Skeletal muscle cell (primary cell): ENCODE data around the gene TTC17.
A peak's percentile ranks its signal among the peaks of the same experiment; 100 is the strongest.
"Not testable (repeated sequence)": the region's sequence is repeated elsewhere in the genome, so short reads cannot be mapped to it uniquely, and the experiment has no call there.

Source experiments
- DNase-seq: peaks from one replicate; pipeline ENCODE4 v3.0.0-alpha.2; 2010; ENCODE audit warnings: low read depth
- H3K4me3 ChIP-seq: 2 replicates; pipeline ENCODE4 v1.5.1; 2011; ENCODE audit warnings: low read depth, mild to moderate bottlenecking, control low read depth, low read length, moderate library complexity

The TTC17 gene

DNA sequence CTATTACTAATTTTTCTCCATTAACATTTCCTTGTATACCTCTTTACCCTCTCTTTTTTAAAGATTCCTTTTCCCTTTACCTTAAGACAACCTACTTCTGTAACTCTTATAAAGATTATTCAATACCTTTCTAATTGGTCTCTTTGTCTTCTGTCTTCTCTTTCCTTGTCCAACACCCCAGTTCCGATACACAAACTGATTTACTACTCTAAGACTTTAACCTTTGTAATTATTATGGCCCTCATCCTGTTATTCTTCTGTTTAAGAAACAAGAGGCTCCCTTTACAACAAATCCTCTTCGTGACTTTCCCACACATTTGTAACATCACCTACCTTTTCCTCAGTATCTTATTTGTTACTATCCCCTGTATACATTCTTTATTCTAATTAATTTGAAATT is 81.8 kb downstream of the TTC17 start:
- no peak for DNase-seq
- no peak overlapping the region for H3K4me3 ChIP-seq

DNA sequence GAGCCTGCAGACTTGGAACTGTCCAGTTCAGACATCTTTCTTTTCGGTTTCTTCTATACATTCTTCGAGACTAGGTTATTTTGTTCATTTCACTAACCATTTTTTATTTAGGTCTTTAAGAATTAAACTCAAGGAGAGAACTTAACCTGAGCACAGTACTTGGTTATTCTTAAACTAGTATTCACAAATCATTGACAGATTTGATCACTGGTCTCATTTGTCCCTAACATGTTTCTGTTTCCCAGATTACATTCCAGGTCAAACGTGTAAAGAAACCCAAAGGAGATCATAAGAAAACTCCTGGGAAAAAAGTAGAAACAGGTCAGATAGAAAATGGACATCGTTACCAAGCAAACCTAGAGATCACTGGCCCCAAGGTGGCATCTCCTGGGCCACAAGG is 85.1 kb downstream of the TTC17 start:
- no peak for DNase-seq
- no peak overlapping the region for H3K4me3 ChIP-seq

DNA sequence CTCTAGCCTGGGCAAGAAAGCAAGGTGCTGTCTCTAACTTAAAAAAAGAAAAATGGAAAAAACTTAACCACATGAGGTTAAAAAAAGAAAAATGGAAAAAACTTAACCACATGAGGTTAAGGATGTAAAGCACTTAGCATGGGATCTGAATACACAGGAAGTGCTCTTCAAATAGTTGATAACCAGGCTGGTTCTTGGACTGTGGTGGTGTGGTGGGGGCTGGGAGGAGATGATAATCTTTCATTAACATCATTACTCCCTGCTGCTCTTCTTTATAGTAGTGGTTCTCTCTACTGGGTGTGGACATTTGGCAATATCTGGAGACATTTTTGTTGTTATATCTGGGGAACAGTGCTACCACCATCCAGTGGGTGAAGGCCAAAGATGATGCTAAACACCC is 88.4 kb downstream of the TTC17 start:
- no peak for DNase-seq

DNA sequence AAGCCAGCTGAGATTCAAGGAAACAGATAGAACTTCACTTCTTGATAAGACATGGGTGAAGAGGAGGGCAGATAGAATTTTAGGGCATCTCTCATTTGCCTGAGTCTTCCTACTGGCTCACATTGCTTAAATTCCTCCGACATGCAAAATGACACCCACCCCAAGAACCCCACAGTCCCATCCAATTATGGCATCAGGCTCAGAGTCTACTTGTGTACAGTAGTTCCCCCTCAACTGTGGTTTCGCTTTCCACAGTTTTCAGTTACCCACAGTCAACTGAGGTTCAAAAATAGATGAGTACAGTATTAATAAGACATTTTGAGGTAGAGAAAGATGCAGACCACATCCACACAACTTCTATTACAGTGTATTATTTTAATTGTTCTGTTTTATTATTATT is 99.8 kb downstream of the TTC17 start:
- no peak overlapping the region for H3K4me3 ChIP-seq
- DNase-seq: no peak

More for the DNA sequence above, 88.4 kb downstream of the TTC17 start:
- H3K4me3 ChIP-seq: no peak overlapping the region

- no peak overlapping the region for H3K4me3 ChIP-seq
- DNase-seq: no peak
Observed at GRCh38 chr11:43459246-43459645, 100.5 kb downstream of the TTC17 start.

GRCh38 chr11:43462359-43462758 is 103.6 kb downstream of the TTC17 start:
- no peak overlapping the region for H3K4me3 ChIP-seq
- DNase-seq: no peak

- no peak overlapping the region for H3K4me3 ChIP-seq
- DNase-seq: no peak
Observed at GRCh38 chr11:43467958-43468357, 109.2 kb downstream of the TTC17 start.

DNA sequence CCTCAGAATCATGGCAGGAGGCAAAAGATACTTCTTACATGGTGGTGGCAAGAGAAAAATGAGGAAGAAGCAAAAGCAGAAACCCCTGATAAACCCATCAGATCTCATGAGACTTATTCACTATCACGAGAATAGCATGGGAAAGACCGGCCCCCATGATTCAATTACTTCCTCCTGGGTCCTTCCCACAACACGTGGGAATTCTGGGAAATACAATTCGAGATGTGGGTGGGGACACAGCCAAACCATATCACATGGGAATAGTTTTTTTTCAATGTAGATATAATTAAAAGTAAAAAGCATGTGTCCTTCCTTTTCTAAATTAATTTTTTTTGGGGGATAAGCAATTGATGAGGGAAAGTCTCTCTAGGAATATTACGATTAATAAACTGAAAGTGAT is 118.8 kb downstream of the TTC17 start:
- DNase-seq, H3K4me3 ChIP-seq: not testable (repeated sequence)

- DNase-seq: no peak
- no peak overlapping the region for H3K4me3 ChIP-seq
Observed at GRCh38 chr11:43486141-43486540, 127.4 kb downstream of the TTC17 start.

GRCh38 chr11:43489869-43490465 is 131.2 kb downstream of the TTC17 start:
- no peak for DNase-seq
- no peak overlapping the region for H3K4me3 ChIP-seq

GRCh38 chr11:43492701-43493100 is 134.0 kb downstream of the TTC17 start:
- no peak for DNase-seq
- no peak overlapping the region for H3K4me3 ChIP-seq

DNA sequence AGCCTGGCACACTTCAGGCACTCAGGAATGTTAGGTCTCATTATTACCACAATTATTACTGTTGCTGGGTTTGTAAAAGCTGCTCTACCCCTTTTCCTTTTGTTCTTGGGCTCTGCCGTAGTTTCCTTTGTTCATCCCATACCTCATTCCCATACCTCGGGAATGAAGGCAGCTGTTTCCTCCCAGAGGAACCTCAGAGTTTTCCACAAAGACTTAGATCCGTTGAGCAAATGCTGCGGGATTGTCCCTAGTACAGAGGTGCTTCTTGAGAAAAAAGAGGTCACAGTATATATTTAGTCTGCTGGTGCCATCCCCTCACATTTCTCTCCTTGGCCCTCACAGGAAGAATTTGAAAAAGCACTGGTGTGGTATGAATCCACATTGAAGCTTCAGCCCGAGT is 134.7 kb downstream of the TTC17 start:
- no peak overlapping the region for H3K4me3 ChIP-seq
- no peak for DNase-seq

GRCh38 chr11:43497144-43497543 is 138.4 kb downstream of the TTC17 start:
- H3K4me3 ChIP-seq: no peak overlapping the region
- DNase-seq: no peak

DNA sequence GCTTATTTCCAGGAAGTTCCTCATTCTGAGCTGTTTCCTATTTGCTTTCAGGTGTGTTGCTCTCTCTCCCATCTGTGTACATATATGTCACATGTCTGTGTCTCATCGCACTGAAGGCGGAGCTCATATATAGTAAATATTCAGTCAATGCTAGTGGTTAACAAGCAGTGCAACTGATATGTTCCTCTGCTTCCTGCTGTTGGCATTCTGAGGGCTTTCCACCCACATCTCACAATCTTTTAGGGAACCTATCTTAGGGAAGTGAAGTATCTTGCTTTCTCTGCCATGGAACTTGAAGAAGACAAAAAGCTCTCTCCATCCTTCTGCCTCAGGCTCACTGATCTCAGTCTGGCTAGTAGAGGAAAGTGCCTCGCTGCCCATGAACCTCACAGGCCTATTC is 139.8 kb downstream of the TTC17 start:
- DNase-seq: no peak
- no peak overlapping the region for H3K4me3 ChIP-seq

DNA sequence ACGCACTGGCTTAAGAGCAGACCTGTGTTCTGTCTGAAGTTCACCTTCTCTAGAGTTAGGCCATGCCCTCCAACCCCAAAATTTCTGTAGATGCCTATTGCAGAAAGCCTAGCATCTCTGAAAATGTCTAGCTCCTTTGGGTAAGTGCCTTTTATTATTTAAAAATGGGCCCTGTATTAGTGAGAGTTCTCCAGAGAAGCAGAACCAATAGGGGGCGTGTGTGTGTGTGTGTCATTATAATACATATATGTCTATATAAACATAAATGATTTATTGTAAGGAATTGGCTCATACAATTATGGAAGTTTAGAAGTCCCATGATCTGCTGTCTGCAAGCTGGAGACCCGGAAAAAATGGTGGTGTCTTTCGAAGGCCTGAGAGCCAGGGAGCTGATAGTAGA is 144.7 kb downstream of the TTC17 start:
- no peak for DNase-seq
- H3K4me3 ChIP-seq: no peak overlapping the region

GRCh38 chr11:43504316-43504950 is 145.7 kb downstream of the TTC17 start:
- no peak overlapping the region for H3K4me3 ChIP-seq
- no peak for DNase-seq

DNA sequence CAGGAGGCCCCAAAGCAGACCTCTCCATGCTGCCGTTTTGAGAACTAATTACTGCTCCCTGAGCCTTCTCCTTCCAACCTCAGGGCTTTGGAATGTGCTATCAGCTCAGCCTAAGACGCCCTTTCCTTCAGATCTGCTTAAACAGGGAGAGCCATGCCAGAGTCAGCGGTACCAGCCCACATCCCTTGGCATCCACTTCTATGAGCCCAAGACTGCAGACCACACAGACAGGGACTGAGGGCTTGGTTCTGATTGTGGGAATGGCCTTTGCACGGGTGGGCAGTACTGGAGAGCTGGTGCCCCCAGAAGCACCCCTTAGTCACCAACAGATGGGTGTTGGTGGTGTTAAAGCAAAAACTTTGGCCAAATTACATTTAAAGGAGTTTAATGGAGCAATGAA is 146.5 kb downstream of the TTC17 start:
- DNase-seq: no peak
- H3K4me3 ChIP-seq: no peak overlapping the region

- no peak overlapping the region for H3K4me3 ChIP-seq
- no peak for DNase-seq
Observed at GRCh38 chr11:43507171-43507570, 148.5 kb downstream of the TTC17 start.

DNA sequence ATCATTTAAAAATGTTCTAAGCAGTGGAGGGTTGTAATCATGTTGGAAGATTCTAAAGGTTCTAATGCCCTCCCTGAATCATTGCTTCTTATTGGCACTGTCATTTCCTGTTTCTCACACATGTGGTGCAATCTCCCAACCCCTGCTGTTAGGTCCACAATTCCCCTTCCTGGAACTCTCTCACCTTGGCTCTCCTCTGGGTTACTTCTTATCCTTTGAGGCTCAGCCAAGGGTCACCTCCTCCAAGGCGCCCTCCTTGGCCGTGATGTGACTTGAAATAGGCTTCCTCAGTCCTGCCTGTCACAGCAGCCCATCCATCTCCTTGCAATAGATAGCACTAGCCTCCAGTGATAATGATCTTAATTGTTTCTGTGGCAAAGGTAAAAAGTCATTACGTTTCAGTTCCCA is 149.8 kb downstream of the TTC17 start:
- no peak overlapping the region for H3K4me3 ChIP-seq
- peak; percentile 69 for DNase-seq

DNA sequence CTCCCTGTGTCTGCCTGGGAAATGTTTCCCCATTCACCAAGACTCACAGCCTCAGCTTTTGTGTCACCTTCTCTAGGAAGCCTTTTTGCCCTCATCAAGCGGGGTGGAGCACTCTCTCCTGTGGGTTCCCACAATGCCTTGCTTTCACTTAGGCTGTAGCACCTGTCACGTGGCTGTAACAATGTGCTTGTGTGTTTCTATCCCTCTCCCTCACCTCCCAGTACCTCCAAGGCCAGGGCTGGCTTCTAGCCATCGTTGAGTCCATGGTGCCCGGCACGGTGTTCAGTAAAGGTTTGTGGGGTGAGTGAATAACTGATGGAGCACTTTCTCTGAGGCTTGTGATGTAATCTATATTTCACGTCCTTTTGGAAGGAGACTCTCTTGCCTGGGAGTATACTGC is 153.2 kb downstream of the TTC17 start:
- DNase-seq: no peak
- no peak overlapping the region for H3K4me3 ChIP-seq

DNA sequence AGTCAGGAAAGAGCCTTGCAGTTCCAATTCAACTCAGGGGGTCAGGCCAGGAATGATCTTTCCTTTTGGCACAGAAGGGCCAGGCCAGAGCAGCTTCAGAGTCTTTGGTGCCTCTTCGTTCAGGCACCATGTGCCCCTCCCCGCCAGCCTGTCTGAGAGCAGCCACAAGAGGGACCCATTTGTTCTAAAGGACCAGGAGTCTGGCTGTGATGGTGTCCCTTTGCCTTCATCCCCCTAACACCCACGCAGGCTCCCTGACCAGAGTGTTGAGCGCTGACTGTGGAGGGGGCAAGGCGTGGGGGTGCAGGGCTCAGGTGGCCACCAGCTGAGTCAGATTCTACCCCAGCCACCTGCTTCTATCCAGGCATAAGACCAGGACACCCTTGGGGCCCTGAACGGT is 156.4 kb downstream of the TTC17 start:
- no peak overlapping the region for H3K4me3 ChIP-seq
- DNase-seq: no peak
